Body of pancreas (tissue), 4 donors: ENCODE data around the gene ETV3.

Experiments
- POLR2A ChIP-seq, 3 donors: fragments of 450-650 bp; IDR thresholded peaks; one replicate each; pipeline ENCODE4 v1.6.1; 2016; ENCODE audit warnings: antibody characterized with exemption in 3 of 3, mild to moderate bottlenecking in 2 of 3
- TF ChIP-seq, protein P1 (sequence below), 7 experiments: fragments of 450-650 bp in 4 of 7; fragments of 200-600 bp in 3 of 7; sonication (generic) in 3 of 7; IDR thresholded peaks; one replicate each; pipeline ENCODE4 v1.5.1; 2016 to 2019; ENCODE audit warnings: antibody characterized with exemption in 7 of 7

DNA sequence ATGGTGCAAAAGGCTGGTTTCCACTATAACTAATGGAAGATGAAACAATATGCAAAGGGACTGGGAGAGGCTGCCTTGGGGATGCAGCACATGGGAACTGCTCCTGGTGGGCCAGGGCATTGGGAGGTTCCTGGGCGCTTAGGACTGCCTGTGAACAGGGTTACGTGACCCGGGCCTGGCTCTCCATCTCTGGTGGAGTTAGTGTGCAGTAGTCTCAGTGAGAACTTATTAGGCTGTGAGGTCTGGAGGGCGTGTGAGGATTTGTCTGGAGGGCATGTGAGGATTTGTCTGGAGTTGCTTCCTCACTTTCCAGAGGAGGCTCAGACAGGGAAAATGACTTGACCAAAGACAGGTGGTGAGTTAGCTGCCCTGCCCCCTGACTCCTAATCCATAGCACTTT is 37.0 kb downstream of the ETV3 start:
- TF ChIP-seq, protein P1, sequence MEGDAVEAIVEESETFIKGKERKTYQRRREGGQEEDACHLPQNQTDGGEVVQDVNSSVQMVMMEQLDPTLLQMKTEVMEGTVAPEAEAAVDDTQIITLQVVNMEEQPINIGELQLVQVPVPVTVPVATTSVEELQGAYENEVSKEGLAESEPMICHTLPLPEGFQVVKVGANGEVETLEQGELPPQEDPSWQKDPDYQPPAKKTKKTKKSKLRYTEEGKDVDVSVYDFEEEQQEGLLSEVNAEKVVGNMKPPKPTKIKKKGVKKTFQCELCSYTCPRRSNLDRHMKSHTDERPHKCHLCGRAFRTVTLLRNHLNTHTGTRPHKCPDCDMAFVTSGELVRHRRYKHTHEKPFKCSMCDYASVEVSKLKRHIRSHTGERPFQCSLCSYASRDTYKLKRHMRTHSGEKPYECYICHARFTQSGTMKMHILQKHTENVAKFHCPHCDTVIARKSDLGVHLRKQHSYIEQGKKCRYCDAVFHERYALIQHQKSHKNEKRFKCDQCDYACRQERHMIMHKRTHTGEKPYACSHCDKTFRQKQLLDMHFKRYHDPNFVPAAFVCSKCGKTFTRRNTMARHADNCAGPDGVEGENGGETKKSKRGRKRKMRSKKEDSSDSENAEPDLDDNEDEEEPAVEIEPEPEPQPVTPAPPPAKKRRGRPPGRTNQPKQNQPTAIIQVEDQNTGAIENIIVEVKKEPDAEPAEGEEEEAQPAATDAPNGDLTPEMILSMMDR (IDR thresholded peaks at IDR 0.05) = no peak
- no peak for TF ChIP-seq POLR2A (IDR thresholded peaks at IDR 0.05)
